ENCODE results near the gene RHEX.
A peak's percentile ranks its signal among the peaks of the same experiment; 100 is the strongest.

Gene RHEX

GRCh38 chr1:206089341-206089740, 36.4 kb downstream of the RHEX start:
- DNase-seq (ENCODE audit: low read depth in 3 of 3), result no peak

GRCh38 chr1:206094024-206094423, 41.1 kb downstream of the RHEX start:
- no peak for DNase-seq (ENCODE audit: low read depth in 3 of 3)

DNA sequence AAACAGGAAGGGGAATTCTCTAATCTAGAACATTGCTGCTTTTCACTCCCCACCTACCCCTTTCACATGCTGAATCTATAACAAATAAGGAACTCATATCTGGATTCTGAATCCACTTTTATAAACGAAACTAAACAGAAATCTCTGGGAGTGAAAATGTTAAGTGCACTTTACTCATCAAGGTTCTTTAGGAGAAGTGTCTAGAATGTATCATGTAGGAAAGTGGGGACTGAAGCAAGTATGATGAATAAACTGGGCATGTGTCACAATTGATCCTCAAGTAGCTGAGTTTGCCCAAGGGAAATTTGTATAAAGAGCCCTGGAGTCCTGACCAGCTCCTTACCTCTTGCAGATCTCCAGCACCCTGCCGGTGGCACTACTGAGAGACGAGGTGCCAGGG, 44.4 kb downstream of the RHEX start:
- DNase-seq (ENCODE audit: low read depth in 3 of 3), result no peak

- no peak for DNase-seq (ENCODE audit: low read depth in 3 of 3)
Measured at GRCh38 chr1:206098242-206098919, 45.4 kb downstream of the RHEX start.

DNA sequence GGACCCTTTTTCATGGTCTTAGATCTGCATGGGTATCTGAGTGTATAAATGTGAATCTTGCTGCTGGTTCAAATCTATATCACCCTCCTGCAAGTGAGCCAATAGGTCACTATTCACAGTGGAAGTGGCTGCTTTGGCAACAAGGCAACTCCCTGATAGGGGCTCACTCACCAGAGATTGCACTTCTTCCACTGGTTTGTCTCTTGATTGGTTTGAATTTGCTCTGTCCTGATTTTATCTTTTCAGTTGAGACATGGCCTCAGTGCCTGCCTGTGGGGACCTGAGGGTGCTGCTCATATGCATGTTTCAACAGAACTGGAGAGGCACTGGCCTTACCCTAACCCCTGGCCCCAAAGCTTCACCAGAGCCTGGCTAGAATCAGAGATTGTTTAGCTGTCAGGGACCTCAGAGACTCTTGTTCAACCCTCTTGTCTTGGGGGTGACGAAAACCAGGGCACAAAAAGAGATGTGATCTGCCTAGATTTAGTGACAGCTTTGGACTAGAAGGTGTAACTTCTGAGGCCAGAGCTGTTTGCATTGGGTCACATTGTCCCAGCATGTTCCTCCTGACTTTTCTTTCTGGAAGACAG, 47.3 kb downstream of the RHEX start:
- no peak for DNase-seq (ENCODE audit: low read depth in 3 of 3)

DNA sequence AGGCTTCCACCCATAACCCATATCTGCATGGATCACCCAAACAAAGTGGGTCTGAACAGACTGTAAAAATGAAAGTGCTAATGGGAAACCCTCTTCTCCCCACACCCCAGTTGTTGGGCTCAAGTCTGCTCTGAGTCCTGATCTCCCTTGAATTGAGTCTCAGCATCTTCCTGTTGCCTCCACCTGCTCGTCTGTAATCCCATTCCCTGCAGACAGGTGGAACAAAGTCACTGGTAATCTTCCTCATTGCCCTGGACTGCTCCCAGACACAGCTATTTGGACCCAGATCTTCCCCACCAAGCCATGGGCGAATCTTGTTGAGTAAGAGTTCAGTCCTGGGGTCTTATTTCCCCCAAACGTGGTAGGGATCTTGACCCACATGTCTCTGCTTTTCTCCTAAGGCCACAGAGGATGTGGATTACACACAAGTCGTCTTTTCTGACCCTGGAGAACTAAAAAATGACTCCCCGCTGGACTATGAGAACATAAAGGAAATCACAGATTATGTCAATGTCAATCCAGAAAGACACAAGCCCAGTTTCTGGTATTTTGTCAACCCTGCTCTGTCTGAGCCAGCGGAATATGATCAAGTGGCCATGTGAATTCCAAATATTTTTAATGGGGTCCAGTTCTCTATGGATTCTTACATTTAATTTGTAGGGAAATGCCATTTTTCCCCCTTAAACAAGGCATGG, 48.5 kb downstream of the RHEX start:
- DNase-seq (ENCODE audit: low read depth in 3 of 3), result no peak

- DNase-seq (ENCODE audit: low read depth in 3 of 3), result no peak
Measured at GRCh38 chr1:206102292-206102936, 49.4 kb downstream of the RHEX start.

- DNase-seq (ENCODE audit: low read depth in 3 of 3), result no peak
Measured at GRCh38 chr1:206103979-206104378, 51.0 kb downstream of the RHEX start.

- no peak for DNase-seq (ENCODE audit: low read depth in 3 of 3)
Measured at GRCh38 chr1:206105464-206105995, 52.6 kb downstream of the RHEX start.

GRCh38 chr1:206106328-206107167, 53.6 kb downstream of the RHEX start:
- peak; percentile 56 to 64 (median 60) for DNase-seq (ENCODE audit: low read depth in 3 of 3)

GRCh38 chr1:206107168-206107544, 54.2 kb downstream of the RHEX start:
- DNase-seq (ENCODE audit: low read depth in 3 of 3), result no peak

DNA sequence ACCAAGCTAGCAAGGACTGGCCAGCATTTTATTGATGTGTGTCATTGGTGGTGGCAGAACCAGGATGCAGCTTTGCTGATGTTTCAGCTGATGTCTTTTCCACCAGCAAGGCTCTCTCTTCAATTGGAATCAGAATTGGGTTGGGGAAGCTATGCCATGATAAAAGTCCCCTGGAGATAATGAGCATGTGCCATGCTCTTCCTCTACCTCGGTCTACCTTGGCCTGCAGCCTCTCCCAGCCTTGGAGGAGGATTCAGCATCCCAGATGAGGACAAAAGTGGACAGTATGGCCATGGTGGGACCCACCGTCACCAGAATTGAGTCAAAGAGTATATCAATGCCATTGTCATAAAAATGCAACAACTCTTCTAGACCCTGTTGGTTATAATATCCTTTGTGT, 55.7 kb downstream of the RHEX start:
- no peak for DNase-seq (ENCODE audit: low read depth in 3 of 3)

DNA sequence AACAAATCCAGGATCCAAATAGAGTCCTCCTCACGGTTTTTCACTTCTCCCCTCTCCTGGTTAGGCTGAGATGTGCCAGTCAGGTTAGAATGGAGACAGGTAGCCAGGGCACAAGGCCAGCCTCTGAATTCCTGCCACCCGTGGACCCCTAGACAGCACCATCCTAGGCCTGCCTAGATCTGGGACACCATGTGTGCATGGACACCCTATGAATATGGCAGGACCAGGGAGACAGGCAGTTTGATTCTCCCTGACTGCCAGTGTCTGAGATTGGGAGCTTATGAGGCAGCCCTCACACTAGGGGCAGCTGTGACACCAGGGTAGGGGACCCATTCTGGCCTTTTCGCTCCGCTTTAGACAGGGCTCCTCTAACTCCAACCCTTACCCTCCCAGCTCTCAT, 56.7 kb downstream of the RHEX start:
- no peak for DNase-seq (ENCODE audit: low read depth in 3 of 3)

- DNase-seq (ENCODE audit: low read depth in 3 of 3), result no peak
Measured at GRCh38 chr1:206110161-206110560, 57.2 kb downstream of the RHEX start.

- no peak for DNase-seq (ENCODE audit: low read depth in 3 of 3)
Measured at GRCh38 chr1:206110820-206111219, 57.8 kb downstream of the RHEX start.

DNA sequence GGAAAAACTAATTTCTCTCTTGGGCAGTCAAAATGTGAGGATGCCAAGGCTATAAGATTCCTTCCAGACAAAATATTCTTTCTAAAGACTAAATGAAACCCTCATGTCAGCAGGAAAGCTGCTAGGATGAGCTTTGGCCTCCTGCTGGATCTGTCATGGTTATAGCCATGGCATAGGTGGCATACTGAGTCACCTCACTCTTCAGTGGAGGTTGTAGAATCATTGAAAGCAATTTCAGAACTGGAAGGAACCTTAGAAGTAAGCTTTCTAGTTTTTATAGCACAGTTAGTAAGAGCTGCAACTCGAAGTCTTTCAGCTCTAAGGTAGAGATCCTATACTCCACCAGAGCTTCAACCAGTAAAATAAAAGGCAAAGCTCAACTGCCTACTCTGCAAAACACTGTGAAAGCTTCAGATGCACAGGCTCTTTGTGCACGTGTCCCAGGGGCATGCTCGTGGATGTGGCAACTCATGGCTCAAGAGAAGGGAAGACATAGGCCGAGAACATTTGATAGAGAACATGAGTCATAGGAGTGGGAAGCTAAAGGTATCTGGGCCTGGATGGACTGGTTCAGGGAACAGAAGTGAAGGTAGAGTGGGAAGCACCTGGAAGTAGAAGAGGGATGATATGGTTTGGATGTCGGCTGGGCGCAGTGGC, 58.4 kb downstream of the RHEX start:
- no peak for DNase-seq (ENCODE audit: low read depth in 3 of 3)

DNA sequence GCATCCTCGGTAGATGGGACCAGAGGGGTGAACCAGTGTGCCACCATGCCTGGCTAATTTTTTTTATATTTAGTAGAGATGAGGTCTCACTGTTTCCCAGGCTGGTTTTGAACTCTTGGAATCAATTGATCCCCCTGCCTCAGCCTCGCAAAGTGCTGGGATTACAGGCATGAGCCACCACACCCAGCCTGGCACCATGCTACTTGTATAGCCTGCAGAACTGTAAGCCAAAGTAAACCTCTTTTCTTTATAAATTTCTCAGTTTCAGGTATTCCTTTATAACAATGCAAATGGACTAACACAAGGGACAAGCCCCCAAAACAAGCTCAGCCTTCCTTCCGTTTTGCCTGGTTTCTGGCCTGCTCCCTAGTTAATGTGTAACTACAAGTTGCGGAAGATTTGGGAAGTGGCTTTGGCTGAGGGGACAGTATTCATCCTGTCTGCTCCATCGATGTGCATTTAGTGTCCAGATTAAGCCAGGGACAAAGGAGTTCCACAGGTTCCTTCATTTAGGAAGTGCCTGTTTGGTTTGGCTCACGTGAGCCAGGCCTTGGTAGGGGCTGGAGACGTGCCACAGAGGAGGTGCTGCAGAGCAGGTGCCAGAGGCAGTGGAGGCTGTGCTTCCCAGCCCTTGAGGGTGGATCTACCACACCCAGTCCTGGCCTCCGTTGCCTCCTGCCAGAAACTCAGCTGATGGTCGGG, 59.8 kb downstream of the RHEX start:
- DNase-seq (ENCODE audit: low read depth in 3 of 3), result no peak

DNA sequence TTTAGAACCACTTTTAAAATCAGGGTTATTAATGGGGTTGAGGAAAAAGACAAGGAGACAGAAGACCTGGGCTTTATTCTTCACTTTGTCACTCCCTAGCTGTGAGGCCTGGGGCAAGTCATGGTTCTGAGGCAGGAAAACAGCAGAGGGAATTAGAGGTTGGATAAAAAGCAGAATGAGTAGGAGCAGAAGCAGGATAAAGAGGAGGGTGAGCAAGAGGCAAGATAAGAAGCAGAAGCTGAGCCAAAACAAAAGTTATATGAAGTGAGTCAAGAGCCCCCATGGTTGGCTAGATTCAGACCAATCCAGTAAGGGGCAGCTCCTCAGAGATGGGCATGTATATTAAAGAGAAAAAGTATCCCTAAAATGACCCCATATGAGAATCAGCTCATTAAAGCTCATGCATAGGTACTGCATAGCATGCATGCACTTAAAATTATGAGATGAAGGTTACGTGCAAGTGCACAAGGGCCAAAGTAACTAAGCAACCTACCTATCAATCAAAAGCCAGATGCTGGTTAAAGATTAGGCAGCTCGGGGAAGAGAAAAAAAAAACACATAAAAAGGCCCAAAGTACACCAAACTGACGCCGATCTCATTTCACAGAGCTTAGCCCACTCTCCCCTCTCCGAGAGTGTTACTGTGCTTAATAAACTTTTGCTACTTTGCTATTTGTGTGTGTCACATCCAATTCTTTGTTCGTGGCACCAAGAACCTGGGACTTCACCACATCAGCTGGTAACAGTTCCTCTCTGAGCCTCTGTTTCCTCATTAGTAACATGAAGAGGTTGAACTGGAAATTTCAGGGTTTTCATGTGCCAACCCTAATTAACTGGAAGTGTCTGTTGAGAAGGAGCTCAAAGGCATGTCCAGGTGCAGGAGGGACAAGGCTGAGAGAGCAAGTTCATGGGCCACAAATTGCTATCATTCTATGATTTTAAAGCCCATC, 62.0 kb downstream of the RHEX start:
- no peak for DNase-seq (ENCODE audit: low read depth in 3 of 3)

GRCh38 chr1:206115791-206116190, 62.8 kb downstream of the RHEX start:
- DNase-seq (ENCODE audit: low read depth in 3 of 3), result no peak
